Forelimb muscle (tissue), 1 donor: ENCODE data around the gene DSTN. TPM values are rescaled to one million over a fixed set of nuclear protein-coding genes. Genes with fewer than 3 reads are reported as not detected.
"Not testable (repeated sequence)": the region's sequence is repeated elsewhere in the genome, so short reads cannot be mapped to it uniquely, and the experiment has no call there.

Experiments used
- DNase-seq: peaks from one replicate; pipeline ENCODE4 v3.0.0-alpha.2; 2013; ENCODE audit warnings: low read depth
- polyA plus RNA-seq: library from polyadenylated mRNA; unstranded; fragments of 120-200 nt; gene quantifications from one replicate; pipeline ENCODE4 v1.2.1, GENCODE V29; 2013; ENCODE audit not compliant: insufficient read length

DSTN gene
- polyA plus RNA-seq, 1 donor: 248 TPM

GRCh38 chr20:17650301-17651128 is 80.6 kb downstream of the DSTN start:
- no peak for DNase-seq

GRCh38 chr20:17651129-17651759 is 81.4 kb downstream of the DSTN start:
- no peak for DNase-seq

GRCh38 chr20:17651760-17652388 is 82.0 kb downstream of the DSTN start:
- DNase-seq: no peak

GRCh38 chr20:17652411-17652810 is 82.5 kb downstream of the DSTN start:
- no peak for DNase-seq

- no peak for DNase-seq
Measured at GRCh38 chr20:17653835-17654648, 84.2 kb downstream of the DSTN start.

- no peak for DNase-seq
Measured at GRCh38 chr20:17654649-17655285, 84.9 kb downstream of the DSTN start.

GRCh38 chr20:17655286-17655651 is 85.4 kb downstream of the DSTN start:
- no peak for DNase-seq

- no peak for DNase-seq
Measured at GRCh38 chr20:17655865-17656479, 86.1 kb downstream of the DSTN start.

- no peak for DNase-seq
Measured at GRCh38 chr20:17657079-17657825, 87.4 kb downstream of the DSTN start.

GRCh38 chr20:17657898-17658647 is 88.2 kb downstream of the DSTN start:
- DNase-seq: no peak

GRCh38 chr20:17658648-17658993 is 88.7 kb downstream of the DSTN start:
- no peak for DNase-seq

- DNase-seq: not testable (repeated sequence)
Measured at GRCh38 chr20:17659344-17659743, 89.5 kb downstream of the DSTN start.

Other genes starting within 250 kb of the DSTN start
- 2.1 TPM for gene BFSP1, start 38.7 kb upstream of the DSTN start, polyA plus RNA-seq
- 91.5 TPM for gene RRBP1, start 112.2 kb downstream of the DSTN start, polyA plus RNA-seq
- not detected for gene BANF2, start 129.9 kb downstream of the DSTN start, polyA plus RNA-seq